PC-9 (cell line): ENCODE results near the gene NOP53. TPM values are rescaled to one million over a fixed set of nuclear protein-coding genes. Genes with fewer than 3 reads are reported as not detected.
"Not testable (repeated sequence)": the region's sequence is repeated elsewhere in the genome, so short reads cannot be mapped to it uniquely, and the experiment has no call there.

Source experiments
- BruUV-seq: library from RNA; stranded (reverse); fragments of 400-500 nt; replicated peaks from 2 replicates; lab custom pipeline; 2021; lab: Mats Ljungman, UMichigan
- CTCF ChIA-PET: fragments of 300-600 bp; sonication (Branson Sonifier 250); formaldehyde crosslinking; loops from one replicate; lab custom pipeline; 2022; ENCODE audit warnings: antibody characterized with exemption; lab: Charles Lee
- POLR2A ChIA-PET: fragments of 300-600 bp; sonication (Branson Sonifier 250); formaldehyde crosslinking; loops from one replicate; lab custom pipeline; 2022; ENCODE audit warnings: antibody characterized with exemption; ENCODE audit not compliant: unreplicated experiment; lab: Charles Lee
- DNase-seq, 2 experiments: peaks; one replicate each; pipeline versions ENCODE4 v3.0.0 to v3.0.0-alpha.2; 2015 to 2022; ENCODE audit warnings: mixed read lengths in 1 of 2
- H2AFZ ChIP-seq: fragments of 200-600 bp; sonication (generic); 2 replicates; pipeline ENCODE4 v1.8.1; 2017; ENCODE audit warnings: antibody characterized with exemption
- H3F3A ChIP-seq: fragments of 200-600 bp; sonication (generic); 2 replicates; pipeline ENCODE4 v1.8.1; 2017; ENCODE audit warnings: antibody characterized with exemption, mild to moderate bottlenecking, low read depth; ENCODE audit not compliant: insufficient read depth
- H3K27ac ChIP-seq: fragments of 200-600 bp; sonication (generic); 2 replicates; pipeline ENCODE4 v1.6.1; 2016; ENCODE audit warnings: mixed run types
- H3K27me3 ChIP-seq: fragments of 200-600 bp; sonication (generic); 2 replicates; pipeline ENCODE4 v1.6.1; 2016; ENCODE audit warnings: low read depth, mixed run types; ENCODE audit not compliant: insufficient read depth
- H3K36me3 ChIP-seq: fragments of 200-600 bp; sonication (generic); 2 replicates; pipeline ENCODE4 v1.6.1; 2016; ENCODE audit warnings: low read depth, mixed run types
- H3K4me1 ChIP-seq: fragments of 200-600 bp; sonication (generic); replicated peaks from 2 replicates; pipeline ENCODE4 v1.6.1; 2016; ENCODE audit warnings: mixed run types; ENCODE audit not compliant: insufficient read depth
- H3K4me2 ChIP-seq: fragments of 200-600 bp; sonication (generic); 2 replicates; pipeline ENCODE4 v1.6.1; 2017; ENCODE audit warnings: mixed run types
- H3K4me3 ChIP-seq: fragments of 200-600 bp; sonication (generic); 2 replicates; pipeline ENCODE4 v1.6.1; 2016; ENCODE audit warnings: mixed run types
- H3K79me2 ChIP-seq: fragments of 200-600 bp; sonication (generic); 2 replicates; pipeline ENCODE4 v1.6.1; 2017; ENCODE audit warnings: low read depth, mixed run types
- H3K9me2 ChIP-seq: fragments of 200-600 bp; sonication (generic); 2 replicates; pipeline ENCODE4 v1.8.1; 2017; ENCODE audit warnings: mild to moderate bottlenecking; ENCODE audit not compliant: insufficient read depth
- H3K9me3 ChIP-seq: fragments of 200-600 bp; sonication (generic); 2 replicates; pipeline ENCODE4 v1.8.1; 2016; ENCODE audit warnings: low read depth; ENCODE audit not compliant: insufficient read depth
- H4K20me1 ChIP-seq: fragments of 200-600 bp; sonication (generic); 2 replicates; pipeline ENCODE4 v1.8.1; 2017; ENCODE audit not compliant: insufficient read depth
- EZH2 ChIP-seq: fragments of 200-600 bp; sonication (generic); IDR thresholded peaks from 2 replicates; pipeline ENCODE4 v1.8.0; 2017; ENCODE audit warnings: antibody characterized with exemption, low read depth
- intact Hi-C: fragments of 100-400 bp; cut with micrococcal nuclease; formaldehyde crosslinking; loops from one replicate; pipeline ENCODE4 v1.10.0; 2022; ENCODE audit not compliant: unreplicated experiment
- total RNA-seq: library from RNA; stranded (reverse); gene quantifications from 2 replicates; pipeline ENCODE4 v1.2.3, GENCODE V29; 2021
- TF ChIP-seq, protein P1 (sequence below): fragments of 200-600 bp; sonication (generic); conservative IDR thresholded peaks from 2 replicates; pipeline ENCODE4 v1.6.1; 2017; ENCODE audit warnings: mixed run types, antibody characterized with exemption, mild to moderate bottlenecking, moderate library complexity

Gene NOP53
- total RNA-seq, 1 experiment from 2014 or later, result 225 TPM

GRCh38 chr19:47716270-47716937 lies 28.9 kb upstream of the NOP53 start:
- CTCF ChIA-PET, result no interaction called here

GRCh38 chr19:47718415-47719046 lies 26.8 kb upstream of the NOP53 start:
- H2AFZ ChIP-seq, intact Hi-C loops, H3K27me3 ChIP-seq, H3K4me2 ChIP-seq, H3K27ac ChIP-seq, H3K79me2 ChIP-seq, H3K9me3 ChIP-seq, H3K4me3 ChIP-seq, H3K9me2 ChIP-seq, H3K36me3 ChIP-seq, H4K20me1 ChIP-seq, BruUV-seq, DNase-seq: not testable (repeated sequence)
- POLR2A ChIA-PET, result interaction anchor here (0.6 to 0.7 kb wide), 3 partner anchors 119 to 1044 kb away, joined by 3 to 6 read pairs (median 4); no protein-coding TSS in a partner anchor
- peaks cover 14% of the 10 kb centered on the region for H3K4me1 ChIP-seq
- CTCF ChIA-PET, result interaction anchor here (0.7 to 0.8 kb wide), 2 partner anchors 41 to 359 kb away, joined by 4 to 13 read pairs; no protein-coding TSS in a partner anchor
- peaks cover 29% of the 10 kb centered on the region for H3F3A ChIP-seq

More at GRCh38 chr19:47716270-47716937, 28.9 kb upstream of the NOP53 start:
- Histone ChIP-seq H3K36me3 (no peaks in the 10 kb centered on the region), H3K4me1 (0 out of 2 replicates have a peak, but pooled peaks cover 5% of the 10 kb centered on the region), H2AFZ (no peak overlapping the region), H3K4me2 (0 out of 2 replicates have a peak overlapping the region, but pooled peaks have one; percentile 24), H3K9me3 (no peaks in the 10 kb centered on the region), H3K27ac (no peak overlapping the region), H4K20me1 (no peaks in the 10 kb centered on the region), H3K79me2 (no peaks in the 10 kb centered on the region), H3F3A (peaks cover 20% of the 10 kb centered on the region; the same call in 1 of the 2 replicates), H3K27me3 (no peaks in the 10 kb centered on the region), H3K4me3 (no peak overlapping the region), H3K9me2 (no peaks in the 10 kb centered on the region)
- BruUV-seq, result no TSS peak
- DNase-seq, result peak in 1 of 2 experiments; percentile 48
- POLR2A ChIA-PET, result interaction anchor here (0.6 kb wide), 2 partner anchors 65 to 200 kb away, joined by 3 read pairs; no protein-coding TSS in a partner anchor
- intact Hi-C loops, result no loop called here
- TF ChIP-seq, protein P1, sequence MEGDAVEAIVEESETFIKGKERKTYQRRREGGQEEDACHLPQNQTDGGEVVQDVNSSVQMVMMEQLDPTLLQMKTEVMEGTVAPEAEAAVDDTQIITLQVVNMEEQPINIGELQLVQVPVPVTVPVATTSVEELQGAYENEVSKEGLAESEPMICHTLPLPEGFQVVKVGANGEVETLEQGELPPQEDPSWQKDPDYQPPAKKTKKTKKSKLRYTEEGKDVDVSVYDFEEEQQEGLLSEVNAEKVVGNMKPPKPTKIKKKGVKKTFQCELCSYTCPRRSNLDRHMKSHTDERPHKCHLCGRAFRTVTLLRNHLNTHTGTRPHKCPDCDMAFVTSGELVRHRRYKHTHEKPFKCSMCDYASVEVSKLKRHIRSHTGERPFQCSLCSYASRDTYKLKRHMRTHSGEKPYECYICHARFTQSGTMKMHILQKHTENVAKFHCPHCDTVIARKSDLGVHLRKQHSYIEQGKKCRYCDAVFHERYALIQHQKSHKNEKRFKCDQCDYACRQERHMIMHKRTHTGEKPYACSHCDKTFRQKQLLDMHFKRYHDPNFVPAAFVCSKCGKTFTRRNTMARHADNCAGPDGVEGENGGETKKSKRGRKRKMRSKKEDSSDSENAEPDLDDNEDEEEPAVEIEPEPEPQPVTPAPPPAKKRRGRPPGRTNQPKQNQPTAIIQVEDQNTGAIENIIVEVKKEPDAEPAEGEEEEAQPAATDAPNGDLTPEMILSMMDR, result no peak
- no peak for TF ChIP-seq EZH2

DNA sequence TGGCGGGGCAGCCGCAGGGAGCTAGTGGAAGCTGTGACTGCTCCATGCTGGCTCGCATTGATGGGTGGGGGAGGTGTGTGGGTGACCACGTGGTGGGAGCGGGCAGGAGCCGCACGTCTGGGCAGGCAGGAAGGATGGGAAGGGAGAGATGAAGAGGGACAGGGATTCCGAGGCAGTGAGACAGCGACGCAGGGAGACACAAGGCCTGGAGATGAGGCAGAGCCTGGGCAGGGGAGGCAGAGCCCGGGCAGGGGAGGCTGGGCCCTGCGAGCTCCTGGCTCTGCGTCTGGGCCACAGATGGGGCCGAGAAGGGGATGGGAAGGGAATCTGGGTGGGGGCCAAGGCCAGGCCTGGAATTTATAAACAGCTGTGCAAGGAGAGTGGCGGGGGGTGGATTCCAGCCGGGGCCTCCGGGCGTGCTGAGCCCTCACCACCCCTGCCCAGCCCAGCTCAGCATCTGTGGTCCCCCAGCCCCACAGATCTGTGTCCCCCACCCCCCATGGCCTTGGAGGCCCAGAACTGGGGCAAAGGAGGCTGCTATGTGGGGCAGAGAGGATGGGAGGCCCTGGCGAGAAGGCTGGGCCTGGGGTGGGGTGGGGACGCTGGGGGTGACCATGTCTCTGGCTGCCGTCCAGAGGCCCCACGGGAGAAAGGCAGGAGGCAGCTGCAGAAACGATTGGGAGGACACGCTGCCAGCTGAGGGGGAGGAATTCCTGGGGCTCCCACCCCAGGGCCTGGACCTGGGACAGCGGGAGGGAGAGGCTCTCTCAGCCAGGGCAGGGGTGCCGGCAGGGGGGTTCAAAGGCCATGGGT lies 26.1 kb upstream of the NOP53 start:
- Histone ChIP-seq H4K20me1 (no peaks in the 10 kb centered on the region), H3K9me3 (no peaks in the 10 kb centered on the region), H3K4me3 (no peak overlapping the region), H3K27me3 (no peaks in the 10 kb centered on the region), H3K4me1 (peaks cover 19% of the 10 kb centered on the region), H3F3A (peaks cover 30% of the 10 kb centered on the region), H3K4me2 (no peak overlapping the region), H3K27ac (no peak overlapping the region), H3K9me2 (no peaks in the 10 kb centered on the region), H3K79me2 (no peaks in the 10 kb centered on the region), H3K36me3 (no peaks in the 10 kb centered on the region), H2AFZ (no peak overlapping the region)
- TF ChIP-seq EZH2, result no peak
- TF ChIP-seq, protein P1, result no peak
- ChIA-PET POLR2A (interaction anchor here (0.6 to 0.8 kb wide), 3 partner anchors 19 to 562 kb away, joined by 4 to 6 read pairs (median 5); no protein-coding TSS in a partner anchor), CTCF (interaction anchor here (0.8 kb wide), 1 partner anchor 360 kb away, joined by 13 read pairs; no protein-coding TSS in a partner anchor)
- intact Hi-C loops, result no loop called here
- DNase-seq, result no peak
- BruUV-seq, result no TSS peak
